IPS-NIHi7 (cell line): ENCODE data around the gene DTYMK.

Experiments
- DNase-seq: peaks from one replicate; pipeline ENCODE4 v3.0.0; 2012; ENCODE audit warnings: mixed read lengths; ENCODE audit errors: extremely low spot score

The DTYMK gene

GRCh38 chr2:241706537-241706936, 19.9 kb upstream of the DTYMK start:
- no peak for DNase-seq

- no peak for DNase-seq
These were observed 16.5 kb upstream of the DTYMK start for GRCh38 chr2:241703032-241703604.

- DNase-seq = peak; percentile 94
These were observed 15.8 kb upstream of the DTYMK start for GRCh38 chr2:241702155-241703031.

GRCh38 chr2:241701399-241702154, 15.0 kb upstream of the DTYMK start, which contains the start of gene ING5:
TSS of gene ING5 (plus strand) at chr2:241702039. CDS start at chr2:241702066, 27 bp downstream.
- peak; percentile 92 for DNase-seq

GRCh38 chr2:241701149-241701398, 14.5 kb upstream of the DTYMK start:
- no peak for DNase-seq

GRCh38 chr2:241695651-241696050, 9.0 kb upstream of the DTYMK start:
- DNase-seq = no peak

- no peak for DNase-seq
These were observed 5.8 kb upstream of the DTYMK start for GRCh38 chr2:241692448-241692847.

- no peak for DNase-seq
These were observed 3.6 kb upstream of the DTYMK start for GRCh38 chr2:241690202-241690717.

- no peak for DNase-seq
These were observed 2.7 kb upstream of the DTYMK start for GRCh38 chr2:241689306-241689705.

GRCh38 chr2:241686324-241686649, 328 bp downstream of the DTYMK start:
- DNase-seq = no peak

- no peak for DNase-seq
These were observed 5.6 kb downstream of the DTYMK start for GRCh38 chr2:241680827-241681599.

- DNase-seq = no peak
These were observed 6.6 kb downstream of the DTYMK start for GRCh38 chr2:241680044-241680443.

GRCh38 chr2:241678784-241679540, 7.7 kb downstream of the DTYMK start:
- no peak for DNase-seq

GRCh38 chr2:241678307-241678706, 8.3 kb downstream of the DTYMK start:
- no peak for DNase-seq

- DNase-seq = no peak
These were observed 9.2 kb downstream of the DTYMK start for GRCh38 chr2:241677392-241677791.

- DNase-seq = no peak
These were observed 9.9 kb downstream of the DTYMK start for GRCh38 chr2:241676665-241677064.

- no peak for DNase-seq
These were observed 10.7 kb downstream of the DTYMK start for GRCh38 chr2:241675885-241676284.

GRCh38 chr2:241673797-241674725, 12.6 kb downstream of the DTYMK start:
- peak; percentile 50 for DNase-seq

- DNase-seq = no peak
These were observed 13.4 kb downstream of the DTYMK start for GRCh38 chr2:241673189-241673663.
